ENCODE measurements around the gene PIAS4.

DNA sequence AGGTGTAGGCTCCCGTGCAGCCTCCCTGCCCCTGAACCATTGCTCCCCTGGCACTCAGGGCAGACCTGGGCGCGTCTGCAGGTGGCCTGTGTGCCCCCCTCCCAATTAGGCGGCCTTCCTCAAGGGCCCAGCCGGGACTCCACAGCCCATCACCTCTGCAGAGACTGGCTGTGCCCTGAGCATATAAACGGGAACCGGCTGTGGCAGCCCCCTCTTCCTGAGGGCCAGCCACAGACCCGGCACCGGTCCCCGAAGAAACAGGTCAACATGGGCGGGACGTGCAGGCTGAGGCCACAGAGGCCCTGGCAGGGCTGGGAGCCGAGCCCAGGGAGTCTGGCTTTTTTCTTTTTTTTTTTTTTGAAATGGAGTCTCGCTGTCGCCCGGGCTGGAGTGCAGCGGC is 12.0 kb downstream of the PIAS4 start:
- TF ChIP-seq ZNF530 (tag by site-specific recombination; IDR thresholded peaks at IDR 0.05; ENCODE audit: low read depth), result no peak
- TF ChIP-seq ZNF23 (tag by site-specific recombination; IDR thresholded peaks at IDR 0.05; ENCODE audit: borderline replicate concordance), result no peak

Data from HEK293 (cell line).